Pons (tissue), 1 donor: ENCODE results near the gene FADD.
A peak's percentile ranks its signal among the peaks of the same experiment; 100 is the strongest.
"Not testable (repeated sequence)": the region's sequence is repeated elsewhere in the genome, so short reads cannot be mapped to it uniquely, and the experiment has no call there.

Experiments
- DNase-seq: peaks from one replicate; pipeline ENCODE4 v3.0.0-alpha.2; 2016; ENCODE audit warnings: low spot score

Gene FADD

DNA sequence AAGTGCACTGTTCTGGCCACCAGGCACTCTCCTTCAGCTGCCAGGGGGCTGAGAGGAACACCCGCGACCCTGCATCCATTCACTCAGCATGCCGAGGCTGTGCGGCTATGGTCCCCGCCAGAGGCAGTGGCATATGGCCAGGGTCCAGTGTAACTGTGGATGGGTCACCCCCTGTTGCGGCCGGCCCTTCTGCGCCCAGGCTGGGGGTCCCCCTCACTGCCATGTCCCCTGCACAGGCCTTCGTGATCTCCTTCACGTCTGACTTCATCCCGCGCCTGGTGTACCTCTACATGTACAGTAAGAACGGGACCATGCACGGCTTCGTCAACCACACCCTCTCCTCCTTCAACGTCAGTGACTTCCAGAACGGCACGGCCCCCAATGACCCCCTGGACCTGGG lies 20.8 kb upstream of the FADD start:
- no peak for DNase-seq

- no peak for DNase-seq
These were observed 20.1 kb upstream of the FADD start for GRCh38 chr11:70183032-70183431.

GRCh38 chr11:70183483-70184176 lies 19.5 kb upstream of the FADD start:
- no peak for DNase-seq

GRCh38 chr11:70184396-70184795 lies 18.7 kb upstream of the FADD start:
- DNase-seq: no peak

GRCh38 chr11:70185348-70186055 lies 17.6 kb upstream of the FADD start:
- no peak for DNase-seq

GRCh38 chr11:70186420-70186819 lies 16.7 kb upstream of the FADD start:
- DNase-seq: no peak

DNA sequence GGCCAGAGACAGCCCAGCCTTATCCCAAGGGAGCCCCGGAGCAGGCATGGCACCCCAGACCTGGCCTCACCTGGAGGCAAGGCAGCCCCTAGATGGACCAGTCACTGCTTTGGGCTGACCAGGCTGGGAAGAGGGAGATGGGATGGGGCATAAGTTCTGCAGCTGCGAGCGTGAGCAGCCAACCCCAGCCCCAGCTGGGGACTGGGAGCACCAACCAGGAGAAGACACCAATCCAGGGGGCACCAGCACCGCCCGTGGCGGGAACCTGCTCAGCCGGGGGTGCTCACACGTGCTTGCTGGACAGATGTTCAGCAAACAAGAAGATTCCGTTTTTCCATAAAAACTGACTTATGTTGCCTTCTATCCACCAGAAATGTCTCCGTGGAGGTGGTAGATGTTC lies 16.2 kb upstream of the FADD start:
- DNase-seq: no peak

DNA sequence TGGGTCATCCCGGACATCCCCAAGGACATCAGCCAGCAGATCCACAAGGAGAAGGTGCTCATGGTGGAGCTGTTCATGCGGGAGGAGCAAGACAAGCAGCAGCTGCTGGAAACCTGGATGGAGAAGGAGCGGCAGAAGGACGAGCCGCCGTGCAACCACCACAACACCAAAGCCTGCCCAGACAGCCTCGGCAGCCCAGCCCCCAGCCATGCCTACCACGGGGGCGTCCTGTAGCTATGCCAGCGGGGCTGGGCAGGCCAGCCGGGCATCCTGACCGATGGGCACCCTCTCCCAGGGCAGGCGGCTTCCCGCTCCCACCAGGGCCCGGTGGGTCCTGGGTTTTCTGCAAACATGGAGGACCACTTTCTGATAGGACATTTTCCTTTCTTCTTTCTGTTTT lies 15.3 kb upstream of the FADD start:
- DNase-seq: no peak

GRCh38 chr11:70189622-70190021 lies 13.5 kb upstream of the FADD start:
- no peak for DNase-seq

DNA sequence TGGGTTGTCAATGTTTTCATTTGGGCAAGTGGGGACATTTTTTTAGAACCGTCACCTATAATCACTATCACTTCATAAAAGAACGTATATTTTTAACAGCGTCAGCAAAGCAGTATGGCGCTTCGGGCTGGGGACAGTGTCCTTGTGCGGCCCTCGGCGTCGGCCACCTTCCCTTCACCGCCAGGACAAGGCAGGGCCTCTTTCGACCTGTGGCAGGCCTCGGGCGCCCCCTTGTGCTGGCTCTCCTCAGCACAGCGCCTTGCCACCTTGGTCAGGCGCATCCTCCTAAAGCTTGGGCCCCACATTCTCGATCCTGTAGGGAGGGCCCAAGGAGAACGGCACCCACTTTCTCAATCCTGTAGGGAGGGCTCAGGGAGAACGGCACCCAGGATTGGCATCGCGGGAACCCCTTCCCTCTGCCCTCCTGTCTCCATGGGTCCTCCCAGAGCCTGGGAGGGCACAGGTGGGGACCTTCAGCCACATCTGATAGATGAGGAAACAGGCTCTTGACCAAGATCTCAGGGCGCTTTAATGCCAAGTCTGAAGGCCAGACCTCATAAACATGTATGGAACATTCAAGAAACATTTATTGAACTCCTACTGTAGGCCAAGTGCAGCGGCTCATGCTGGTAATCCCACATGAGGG lies 11.5 kb upstream of the FADD start:
- no peak for DNase-seq

DNA sequence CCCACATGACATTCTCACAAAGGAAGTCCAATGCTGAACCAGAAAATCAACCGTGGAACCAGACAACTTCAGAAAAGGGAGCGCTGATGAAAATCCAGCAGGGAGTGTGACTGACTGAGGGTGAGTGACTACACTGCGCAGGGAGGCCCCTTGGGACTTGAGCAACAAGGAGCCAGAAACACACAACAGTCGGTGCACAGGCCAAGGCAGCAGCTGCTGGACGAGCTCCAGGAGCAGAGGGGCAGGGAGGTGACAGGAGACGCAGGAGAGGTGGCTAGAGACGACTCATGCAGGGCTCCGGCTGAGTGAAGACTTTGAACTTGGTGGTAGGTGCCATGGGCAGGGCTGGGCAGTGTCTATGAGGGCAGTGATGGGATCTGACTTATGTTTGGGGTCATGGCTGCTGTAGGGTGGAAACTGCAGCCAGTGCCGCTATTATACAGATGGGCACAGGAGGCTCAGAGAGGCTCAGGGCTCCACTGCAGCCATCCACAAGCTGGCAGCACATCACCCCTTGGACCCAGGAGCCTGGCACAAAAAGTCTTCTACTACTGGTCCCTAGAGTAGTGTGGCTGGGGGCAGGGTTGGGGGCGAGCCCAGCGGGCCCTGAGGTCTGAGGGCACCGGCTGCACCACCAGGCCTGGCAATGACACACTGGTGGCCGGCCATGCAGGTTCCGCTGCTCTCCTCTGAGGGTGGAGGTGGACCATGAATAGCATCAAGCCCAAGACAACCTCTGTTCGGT lies 10.3 kb upstream of the FADD start:
- no peak for DNase-seq

DNA sequence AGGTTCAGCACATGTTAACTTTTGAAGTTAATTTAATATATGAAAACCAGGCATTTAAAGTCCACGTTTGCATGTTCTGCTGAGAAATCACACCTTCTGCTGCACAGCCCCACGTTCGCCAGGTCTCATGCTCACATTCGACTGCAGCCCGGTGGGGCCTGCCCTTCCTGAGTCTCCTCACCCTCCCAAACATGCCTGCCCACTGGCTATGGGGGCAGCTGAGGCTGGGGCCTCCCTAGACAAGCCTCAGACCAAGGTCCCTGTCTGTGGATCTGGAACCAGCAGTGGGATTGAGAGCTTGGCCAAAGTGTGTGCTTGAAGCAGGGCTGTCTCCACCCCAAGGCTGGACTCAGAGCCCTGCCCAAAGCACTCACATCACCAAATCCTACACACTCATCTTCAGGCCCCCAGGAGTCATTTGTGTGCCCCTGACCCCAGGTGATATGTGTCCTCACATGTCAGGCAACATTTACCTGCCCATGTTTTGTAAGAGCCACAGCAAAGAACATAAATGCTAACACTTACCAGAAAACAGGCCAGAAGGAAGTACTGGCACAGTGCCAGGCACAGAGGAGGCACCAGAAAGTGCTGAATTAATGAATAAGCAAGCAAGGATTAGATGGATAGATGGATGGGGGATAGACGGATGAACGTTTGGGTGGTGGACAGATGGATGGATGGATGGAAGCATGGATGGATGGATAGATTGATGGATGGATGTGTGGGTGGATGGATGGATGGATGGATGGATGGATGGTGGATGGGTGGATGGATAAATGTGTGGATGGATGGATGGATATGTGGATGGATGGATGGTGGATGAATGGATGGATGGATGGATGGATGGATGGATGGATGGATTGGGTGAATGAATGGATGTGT lies 9.4 kb upstream of the FADD start:
- no peak for DNase-seq

DNA sequence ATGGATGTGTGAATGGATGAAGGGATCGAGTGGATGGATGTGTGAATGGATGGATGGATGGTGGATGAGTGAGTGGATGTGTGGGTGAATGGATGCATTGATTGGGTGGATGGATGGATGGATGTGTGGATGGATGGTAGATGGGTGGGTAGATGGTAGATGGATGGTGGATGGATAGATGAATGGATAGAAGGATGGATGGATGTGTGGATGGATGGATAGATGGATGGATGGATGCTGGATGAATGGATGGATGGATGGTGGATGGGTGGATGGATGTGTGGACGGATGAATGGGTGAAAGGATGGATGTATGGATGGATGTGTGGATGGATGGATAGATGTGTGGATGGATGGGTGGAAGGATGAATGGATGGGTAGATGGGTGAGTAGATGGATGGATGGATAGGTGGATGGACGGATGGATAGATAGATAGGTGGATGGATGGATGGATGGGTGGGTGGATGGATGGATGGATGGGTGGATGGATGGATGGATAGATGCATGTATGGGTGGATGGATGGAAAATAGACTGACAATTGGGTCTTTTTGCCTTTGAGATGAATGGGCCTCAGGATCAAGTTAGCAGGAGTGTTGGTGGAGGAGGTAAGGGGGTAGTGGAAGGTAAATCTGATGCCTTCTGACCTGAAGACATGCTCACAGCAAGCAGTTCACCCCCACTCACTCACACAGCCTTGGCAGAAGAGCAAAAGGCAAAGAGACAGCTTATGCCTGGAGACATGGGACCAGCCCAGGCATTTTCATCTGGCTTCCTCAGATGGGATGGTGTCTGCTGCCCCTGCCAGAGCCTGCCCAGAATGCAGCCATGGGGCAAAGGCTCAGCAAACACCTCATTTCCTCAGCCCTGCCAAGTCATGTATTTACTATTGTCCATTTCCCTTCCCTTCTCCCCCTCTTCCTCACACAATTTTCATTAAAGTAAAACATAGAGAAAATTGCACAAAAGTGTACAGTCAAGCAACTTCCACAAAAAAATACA lies 8.0 kb upstream of the FADD start:
- DNase-seq: no peak

- no peak for DNase-seq
These were observed 2.8 kb upstream of the FADD start for GRCh38 chr11:70200212-70200844.

- DNase-seq: not testable (repeated sequence)
These were observed 2.0 kb upstream of the FADD start for GRCh38 chr11:70201047-70201446.

DNA sequence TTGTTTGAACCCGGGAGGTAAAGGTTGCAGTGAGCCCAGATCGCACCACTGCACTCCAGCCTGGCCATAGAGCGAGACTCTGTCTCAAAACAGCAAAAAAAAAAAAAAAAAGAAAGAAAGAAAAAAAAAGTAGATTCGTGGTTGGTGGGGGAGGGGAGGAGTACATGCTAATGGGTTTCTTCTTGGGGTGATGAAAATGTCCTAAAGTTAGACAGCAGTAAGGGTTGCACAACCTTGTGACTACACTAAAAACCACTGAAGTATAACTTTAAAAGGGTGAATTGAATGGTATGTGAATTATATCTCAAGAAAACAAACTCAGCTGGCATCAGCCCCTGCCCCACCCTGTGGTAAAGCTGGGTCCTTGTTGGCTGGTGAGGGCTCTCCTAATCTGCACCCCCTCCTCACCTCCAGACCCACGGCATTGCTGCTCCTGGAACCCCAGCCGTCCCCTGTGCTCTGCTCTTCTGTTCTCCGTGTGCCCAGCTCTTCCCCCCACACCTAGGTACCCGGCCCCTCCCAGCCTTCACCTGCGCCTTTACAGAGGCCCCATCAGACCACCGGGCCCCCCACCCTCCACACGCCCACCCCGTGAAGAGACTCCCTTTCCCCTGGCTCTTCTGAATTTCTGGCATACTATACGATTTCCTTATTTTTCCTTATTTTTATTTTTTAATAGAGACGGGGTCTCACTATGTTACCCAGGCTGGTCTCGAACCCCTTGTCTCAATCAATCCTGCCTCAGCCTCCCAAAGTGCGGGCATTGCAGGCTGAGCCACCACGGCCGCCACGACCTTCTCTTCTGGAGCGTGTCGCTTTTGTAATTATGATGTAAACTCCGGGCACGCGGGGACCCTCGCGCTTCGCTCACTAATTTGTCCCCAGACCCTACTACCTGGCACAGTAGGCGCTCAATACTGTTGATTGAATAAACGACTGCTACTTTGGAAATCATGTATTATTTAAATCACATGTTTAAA lies 924 bp upstream of the FADD start:
- no peak for DNase-seq

DNA sequence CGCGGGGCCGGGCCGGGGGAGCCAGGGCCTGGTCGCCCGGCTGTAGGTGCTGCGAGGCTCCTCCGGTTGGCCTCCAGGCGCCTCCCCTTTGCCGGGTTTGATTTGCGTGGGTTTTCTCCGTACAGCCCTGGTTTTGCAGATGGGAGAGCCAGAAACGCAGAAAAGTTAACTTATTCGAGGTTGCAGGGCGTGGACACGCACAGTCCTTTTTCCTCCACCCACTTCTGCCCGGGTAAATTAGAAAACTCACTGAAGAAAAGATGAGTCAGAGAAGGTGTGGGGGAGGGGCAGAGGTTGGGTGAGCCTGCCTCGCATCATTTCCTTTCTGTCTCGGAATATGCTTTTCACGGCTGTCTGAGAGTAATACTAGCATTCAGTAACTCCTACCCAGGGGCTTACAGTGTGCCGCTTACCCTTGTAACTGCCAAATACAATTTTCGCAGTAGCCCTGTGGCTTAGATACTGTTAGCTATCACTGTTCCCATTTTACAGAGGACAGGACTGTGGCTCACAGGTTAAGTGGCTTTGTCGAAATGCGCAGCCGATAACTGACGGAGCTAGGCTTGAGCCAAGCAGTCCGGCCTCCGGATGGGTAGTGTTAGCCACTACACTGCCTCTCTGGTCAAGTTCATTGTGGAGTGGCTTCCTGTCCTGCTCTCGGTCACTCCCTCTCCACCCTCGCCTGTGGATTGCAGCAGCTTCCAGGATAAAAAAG lies 812 bp downstream of the FADD start:
- DNase-seq: peak; percentile 29

- no peak for DNase-seq
These were observed 1.3 kb downstream of the FADD start for GRCh38 chr11:70204466-70204799.
